ENCODE results near the gene EFL1.

DNA sequence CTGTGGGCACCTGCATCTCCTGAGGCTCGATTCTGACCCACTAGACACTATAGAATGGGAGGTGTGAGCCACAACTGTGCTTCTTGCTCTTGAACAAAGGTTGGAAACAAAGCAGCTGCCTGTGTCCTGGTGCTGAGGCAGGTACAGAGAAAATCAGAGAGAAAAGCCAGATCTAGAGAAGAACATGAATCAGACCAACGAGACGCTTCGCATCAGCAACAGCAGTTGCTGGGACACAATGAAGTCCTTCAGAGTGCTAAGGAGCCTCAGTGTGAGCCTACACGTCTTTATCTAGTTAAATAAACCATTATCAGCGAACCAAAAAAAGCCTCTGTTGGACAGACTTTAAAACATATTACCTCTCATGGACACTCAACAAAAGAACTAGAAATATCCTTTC, 130.4 kb downstream of the EFL1 start:
- TF ChIP-seq YY1 (IDR thresholded peaks at IDR 0.05; ENCODE audit: low read depth): no peak
- TF ChIP-seq, protein P1, sequence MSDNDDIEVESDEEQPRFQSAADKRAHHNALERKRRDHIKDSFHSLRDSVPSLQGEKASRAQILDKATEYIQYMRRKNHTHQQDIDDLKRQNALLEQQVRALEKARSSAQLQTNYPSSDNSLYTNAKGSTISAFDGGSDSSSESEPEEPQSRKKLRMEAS (IDR thresholded peaks at IDR 0.05): no peak
- TF ChIP-seq ZBTB7A (IDR thresholded peaks at IDR 0.05; ENCODE audit: low read depth): no peak
- TF ChIP-seq, protein P2, sequence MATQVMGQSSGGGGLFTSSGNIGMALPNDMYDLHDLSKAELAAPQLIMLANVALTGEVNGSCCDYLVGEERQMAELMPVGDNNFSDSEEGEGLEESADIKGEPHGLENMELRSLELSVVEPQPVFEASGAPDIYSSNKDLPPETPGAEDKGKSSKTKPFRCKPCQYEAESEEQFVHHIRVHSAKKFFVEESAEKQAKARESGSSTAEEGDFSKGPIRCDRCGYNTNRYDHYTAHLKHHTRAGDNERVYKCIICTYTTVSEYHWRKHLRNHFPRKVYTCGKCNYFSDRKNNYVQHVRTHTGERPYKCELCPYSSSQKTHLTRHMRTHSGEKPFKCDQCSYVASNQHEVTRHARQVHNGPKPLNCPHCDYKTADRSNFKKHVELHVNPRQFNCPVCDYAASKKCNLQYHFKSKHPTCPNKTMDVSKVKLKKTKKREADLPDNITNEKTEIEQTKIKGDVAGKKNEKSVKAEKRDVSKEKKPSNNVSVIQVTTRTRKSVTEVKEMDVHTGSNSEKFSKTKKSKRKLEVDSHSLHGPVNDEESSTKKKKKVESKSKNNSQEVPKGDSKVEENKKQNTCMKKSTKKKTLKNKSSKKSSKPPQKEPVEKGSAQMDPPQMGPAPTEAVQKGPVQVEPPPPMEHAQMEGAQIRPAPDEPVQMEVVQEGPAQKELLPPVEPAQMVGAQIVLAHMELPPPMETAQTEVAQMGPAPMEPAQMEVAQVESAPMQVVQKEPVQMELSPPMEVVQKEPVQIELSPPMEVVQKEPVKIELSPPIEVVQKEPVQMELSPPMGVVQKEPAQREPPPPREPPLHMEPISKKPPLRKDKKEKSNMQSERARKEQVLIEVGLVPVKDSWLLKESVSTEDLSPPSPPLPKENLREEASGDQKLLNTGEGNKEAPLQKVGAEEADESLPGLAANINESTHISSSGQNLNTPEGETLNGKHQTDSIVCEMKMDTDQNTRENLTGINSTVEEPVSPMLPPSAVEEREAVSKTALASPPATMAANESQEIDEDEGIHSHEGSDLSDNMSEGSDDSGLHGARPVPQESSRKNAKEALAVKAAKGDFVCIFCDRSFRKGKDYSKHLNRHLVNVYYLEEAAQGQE (IDR thresholded peaks at IDR 0.05; ENCODE audit: low read depth): no peak
- no peak for TF ChIP-seq TAF1 (IDR thresholded peaks at IDR 0.05; ENCODE audit: low read depth)
- no peak for TF ChIP-seq CREB1 (IDR thresholded peaks at IDR 0.05; ENCODE audit: low read depth)
- TF ChIP-seq, protein P3, sequence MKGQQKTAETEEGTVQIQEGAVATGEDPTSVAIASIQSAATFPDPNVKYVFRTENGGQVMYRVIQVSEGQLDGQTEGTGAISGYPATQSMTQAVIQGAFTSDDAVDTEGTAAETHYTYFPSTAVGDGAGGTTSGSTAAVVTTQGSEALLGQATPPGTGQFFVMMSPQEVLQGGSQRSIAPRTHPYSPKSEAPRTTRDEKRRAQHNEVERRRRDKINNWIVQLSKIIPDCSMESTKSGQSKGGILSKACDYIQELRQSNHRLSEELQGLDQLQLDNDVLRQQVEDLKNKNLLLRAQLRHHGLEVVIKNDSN (IDR thresholded peaks at IDR 0.05): no peak
- no peak for TF ChIP-seq CEBPB (IDR thresholded peaks at IDR 0.05)
- no peak for TF ChIP-seq NFIC (IDR thresholded peaks at IDR 0.05)
- TF ChIP-seq EP300 (IDR thresholded peaks at IDR 0.05; ENCODE audit: borderline replicate concordance): no peak
- no peak for TF ChIP-seq TEAD4 (IDR thresholded peaks at IDR 0.05)

All from Ishikawa (cell line).